ENCODE measurements around the gene SMIM41.
A peak's percentile ranks its signal among the peaks of the same experiment; 100 is the strongest.

The SMIM41 gene

GRCh38 chr12:52050758-52051541 is 28.6 kb upstream of the SMIM41 start, which contains the start of gene NR4A1:
Gene NR4A1 (plus strand): TSS chr12:52051442. CDS start chr12:52054329, 2,887 bp downstream.
- DNase-seq = peak; percentile 38

- DNase-seq = no peak
Observed at GRCh38 chr12:52052468-52053186, 26.9 kb upstream of the SMIM41 start.

DNA sequence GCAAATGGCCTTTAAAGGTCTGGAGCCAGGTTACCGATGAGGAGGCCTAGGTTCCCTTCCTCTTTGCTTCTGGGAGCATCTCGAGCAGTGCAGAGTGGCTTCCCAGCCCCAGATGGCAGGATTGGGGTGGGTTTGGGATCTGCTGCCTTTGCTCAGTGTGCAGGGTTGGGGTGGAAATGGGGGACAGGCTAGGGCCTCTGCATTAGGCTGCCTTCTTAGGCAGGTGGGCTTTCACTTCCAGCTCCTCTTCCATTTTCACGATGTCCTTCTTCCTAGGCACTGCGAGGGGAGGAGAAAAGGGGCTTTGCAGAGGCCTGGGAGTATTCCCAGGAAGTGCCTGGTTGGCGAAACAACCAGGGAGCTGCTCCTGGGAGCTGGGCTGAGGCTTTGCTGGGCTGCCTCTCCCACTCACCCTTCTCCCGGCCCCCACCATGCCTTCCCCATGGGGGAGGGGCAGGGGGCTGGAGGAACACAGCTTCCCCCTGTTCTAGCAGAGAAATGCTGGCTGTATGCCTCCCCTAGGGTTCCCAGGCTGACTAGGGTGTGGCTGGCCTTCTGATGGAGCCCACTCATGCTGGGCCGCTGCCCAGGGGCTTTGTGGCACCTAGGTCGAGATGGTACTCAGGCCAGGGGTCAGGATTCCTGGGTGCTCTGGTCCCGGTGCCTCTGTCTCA is 25.8 kb upstream of the SMIM41 start:
- DNase-seq = no peak

- DNase-seq = no peak
Observed at GRCh38 chr12:52054231-52054832, 25.2 kb upstream of the SMIM41 start.

DNA sequence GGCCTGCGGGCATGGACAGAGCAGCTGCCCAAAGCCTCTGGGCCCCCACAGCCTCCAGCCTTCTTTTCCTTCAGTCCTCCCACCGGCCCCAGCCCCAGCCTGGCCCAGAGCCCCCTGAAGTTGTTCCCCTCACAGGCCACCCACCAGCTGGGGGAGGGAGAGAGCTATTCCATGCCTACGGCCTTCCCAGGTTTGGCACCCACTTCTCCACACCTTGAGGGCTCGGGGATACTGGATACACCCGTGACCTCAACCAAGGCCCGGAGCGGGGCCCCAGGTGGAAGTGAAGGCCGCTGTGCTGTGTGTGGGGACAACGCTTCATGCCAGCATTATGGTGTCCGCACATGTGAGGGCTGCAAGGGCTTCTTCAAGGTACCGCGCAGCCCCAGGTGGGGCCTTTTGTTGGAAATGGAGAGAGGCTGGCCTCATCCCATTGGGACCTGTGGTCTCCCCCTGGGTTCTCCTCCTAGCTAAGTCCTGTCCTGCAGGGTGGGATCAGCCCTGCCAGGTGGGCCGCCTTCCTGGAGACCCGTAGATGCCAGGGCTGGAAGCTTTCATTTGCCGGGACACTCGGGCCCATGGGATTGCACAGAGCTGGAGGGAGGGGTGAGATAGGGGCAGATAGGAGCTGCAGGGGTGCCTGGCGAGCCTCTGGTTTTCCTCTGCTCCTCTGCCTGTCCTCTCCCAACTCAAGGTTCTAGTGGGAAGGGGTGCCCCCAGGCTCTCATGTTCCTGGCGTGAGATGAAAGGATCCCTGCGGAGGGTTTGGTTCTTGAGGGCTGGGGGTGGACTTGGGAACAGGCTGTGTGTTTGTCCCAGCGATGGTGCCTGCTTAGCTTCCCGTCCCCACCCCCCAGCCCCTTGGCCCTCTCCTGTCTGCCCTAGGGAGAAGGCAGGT is 24.4 kb upstream of the SMIM41 start:
- DNase-seq = no peak

- DNase-seq = no peak
Observed at GRCh38 chr12:52055731-52056711, 23.5 kb upstream of the SMIM41 start.

DNA sequence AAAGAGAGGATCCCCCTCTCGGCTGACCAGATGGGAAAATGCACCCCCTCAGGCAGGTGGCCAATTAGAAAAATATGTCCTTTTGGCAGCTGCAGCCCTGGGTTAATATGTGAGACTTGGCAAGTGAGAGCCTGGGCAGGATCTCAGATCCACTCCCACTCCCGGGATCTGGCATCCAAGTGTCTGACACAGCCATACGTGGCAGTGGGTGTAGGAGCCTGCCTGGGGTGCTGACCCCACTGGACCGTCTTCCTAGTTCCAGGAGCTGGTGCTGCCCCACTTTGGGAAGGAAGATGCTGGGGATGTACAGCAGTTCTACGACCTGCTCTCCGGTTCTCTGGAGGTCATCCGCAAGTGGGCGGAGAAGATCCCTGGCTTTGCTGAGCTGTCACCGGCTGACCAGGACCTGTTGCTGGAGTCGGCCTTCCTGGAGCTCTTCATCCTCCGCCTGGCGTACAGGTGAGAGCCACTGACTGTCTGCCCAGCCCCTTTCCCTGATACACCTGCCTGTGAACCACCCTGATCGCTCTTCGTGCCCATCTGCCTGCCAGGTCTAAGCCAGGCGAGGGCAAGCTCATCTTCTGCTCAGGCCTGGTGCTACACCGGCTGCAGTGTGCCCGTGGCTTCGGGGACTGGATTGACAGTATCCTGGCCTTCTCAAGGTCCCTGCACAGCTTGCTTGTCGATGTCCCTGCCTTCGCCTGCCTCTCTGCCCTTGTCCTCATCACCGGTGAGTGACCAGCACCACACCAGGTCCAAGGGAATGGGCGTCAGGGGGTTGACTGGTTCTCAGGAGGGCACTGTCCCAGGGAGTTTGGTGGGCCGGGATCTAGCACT is 22.5 kb upstream of the SMIM41 start:
- DNase-seq = no peak

- no peak for DNase-seq
Observed at GRCh38 chr12:52057638-52058576, 21.6 kb upstream of the SMIM41 start.

GRCh38 chr12:52058631-52059361 is 20.7 kb upstream of the SMIM41 start:
- DNase-seq = no peak

DNA sequence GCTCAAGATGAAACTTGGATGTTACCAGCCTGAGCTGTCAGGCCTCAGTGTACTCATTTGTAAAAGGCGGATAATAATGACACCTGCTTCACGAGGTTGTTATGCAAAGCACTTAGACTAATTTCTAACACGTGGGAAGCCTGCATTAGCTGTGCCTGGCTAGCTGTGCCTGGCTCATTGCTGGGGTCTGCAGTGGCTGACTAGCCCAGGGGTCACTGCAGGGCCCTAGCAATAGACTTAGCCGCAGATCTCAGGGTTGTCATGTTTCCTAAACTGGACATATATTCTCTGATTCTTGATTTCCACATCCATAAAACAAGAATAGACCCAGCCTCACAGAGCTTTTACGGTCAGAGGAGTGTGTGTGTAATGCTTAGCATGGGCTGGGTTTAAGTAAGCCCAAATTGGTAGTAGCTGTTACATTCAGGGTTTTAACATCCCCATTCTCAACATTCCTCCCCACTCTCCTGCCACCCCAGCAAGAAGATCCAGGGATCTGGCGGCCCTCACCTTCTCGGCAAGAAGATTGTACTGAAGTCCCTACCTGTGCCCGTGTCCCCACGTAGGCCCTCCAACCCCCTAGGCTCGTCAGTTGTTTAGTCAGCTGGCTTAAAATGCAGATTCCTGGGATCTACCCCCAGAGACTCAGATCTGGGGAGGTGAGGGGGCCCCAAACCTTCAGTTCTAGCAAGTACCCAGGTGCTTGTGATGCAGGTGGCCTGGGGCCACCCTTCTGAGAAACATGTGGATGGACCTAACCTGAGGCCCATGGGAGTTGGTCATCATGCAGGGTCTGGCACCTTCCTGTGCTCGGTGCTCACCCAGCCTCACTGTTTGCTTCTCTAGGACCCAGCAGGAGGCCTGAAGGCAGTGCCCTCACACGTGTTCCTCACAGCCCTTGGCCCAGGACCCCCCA is 19.7 kb upstream of the SMIM41 start:
- no peak for DNase-seq

DNA sequence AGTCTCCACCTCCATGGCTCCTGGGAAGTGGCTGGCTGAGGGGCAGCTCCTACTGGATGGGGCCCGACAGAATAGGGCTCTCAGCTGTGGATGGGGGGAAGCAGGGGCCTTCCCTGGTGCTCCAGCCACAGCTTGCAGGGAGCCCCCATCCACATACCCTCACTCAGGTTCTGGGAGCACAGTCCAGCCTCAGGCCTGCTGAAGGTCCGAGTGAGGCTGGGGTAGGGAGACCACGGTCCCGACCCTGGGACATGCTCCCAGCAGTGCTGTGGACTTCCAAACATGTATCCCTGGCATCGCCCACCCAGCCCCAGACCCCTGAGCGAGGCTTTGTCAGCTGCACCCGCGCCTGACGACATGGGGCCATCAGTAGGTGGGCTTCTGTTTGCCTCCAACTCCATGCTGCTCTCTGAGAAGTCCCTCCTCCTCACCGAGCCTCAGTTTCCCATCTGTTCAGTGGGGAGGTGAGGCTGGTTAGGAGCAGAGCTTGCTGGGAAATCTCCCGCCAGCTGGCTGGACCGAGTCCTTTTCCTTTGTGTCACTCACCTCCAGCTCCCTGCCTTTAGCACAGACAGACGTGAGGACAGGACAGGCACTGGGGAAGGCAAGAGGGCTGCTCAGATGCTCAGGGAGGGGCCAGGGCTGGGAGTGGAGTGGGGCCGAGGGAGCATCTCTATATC is 18.9 kb upstream of the SMIM41 start:
- no peak for DNase-seq

DNA sequence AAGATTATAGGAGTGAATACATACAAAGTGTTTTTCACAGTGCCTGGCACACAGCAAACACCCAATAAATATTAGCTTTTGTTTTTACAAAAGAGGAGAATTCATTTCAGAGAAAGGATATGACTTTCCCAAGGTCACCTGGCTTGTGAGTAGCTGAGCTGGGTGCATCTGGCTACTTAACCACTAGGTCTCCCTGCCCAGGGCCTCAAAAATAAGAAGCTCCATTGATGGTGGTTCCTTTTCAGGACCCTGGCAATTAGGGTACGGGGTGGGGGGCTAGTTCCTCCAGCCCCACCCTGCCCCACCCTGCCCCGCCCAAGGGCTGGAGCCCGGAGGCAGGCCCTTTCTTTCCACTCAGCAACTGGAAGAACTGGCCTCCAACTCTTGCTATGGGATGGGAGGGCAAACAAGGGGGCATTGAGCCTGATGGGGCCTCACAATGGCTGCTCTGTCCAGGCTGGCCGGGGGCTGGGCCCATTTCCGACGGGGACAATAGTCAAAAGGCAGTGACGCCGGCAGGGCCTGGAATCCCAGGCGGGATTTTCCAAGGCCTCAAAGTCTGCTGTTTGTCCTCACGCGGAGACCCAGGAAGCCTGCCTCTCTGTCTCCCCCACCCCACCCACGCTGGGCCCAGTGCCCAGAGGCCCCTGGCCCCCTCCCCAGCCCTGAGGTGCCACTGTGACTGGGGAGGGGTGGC is 17.9 kb upstream of the SMIM41 start:
- no peak for DNase-seq

- no peak for DNase-seq
Observed at GRCh38 chr12:52062167-52063081, 17.1 kb upstream of the SMIM41 start.

DNA sequence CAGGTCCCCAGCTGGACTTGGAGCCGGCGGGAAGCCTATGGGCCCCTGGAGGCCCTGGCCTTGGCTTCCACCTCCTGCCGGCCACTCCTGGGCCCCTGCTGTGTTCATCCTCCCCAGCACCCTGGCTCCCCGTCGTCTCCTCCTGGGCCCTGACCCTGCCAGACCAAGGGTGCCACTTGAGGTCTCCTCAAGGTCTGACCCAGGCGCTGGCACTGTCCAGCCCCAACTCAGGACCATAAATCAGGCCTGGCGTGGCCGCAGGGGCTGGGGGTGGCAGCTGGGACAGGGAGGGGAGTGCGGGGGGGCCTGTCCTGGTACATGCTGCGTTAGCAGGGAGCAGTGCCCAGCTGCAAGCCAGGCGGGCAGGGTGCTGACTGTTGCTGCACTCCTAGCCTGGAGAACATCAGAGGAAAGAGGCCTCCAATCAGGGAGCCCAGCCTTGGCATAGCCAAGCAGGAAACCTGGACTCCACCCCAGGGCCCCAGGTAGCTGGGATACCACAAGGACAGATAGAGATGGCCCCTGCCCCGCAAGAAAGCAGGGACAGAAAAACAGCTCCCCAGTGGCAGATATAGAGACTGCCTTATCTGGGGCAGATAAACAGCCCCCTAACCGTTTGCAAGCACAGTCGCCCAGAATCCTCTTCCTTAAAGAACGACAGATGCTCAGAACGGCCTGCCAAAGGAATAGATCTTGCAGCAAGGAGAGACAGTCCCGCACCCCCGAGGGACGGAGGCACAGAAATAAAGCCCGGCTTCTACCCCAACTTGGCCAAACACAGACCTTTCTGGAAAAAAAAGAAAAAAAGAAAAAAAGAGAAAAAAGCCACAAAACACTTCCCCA is 16.2 kb upstream of the SMIM41 start:
- no peak for DNase-seq

Measured in DMS79 (cell line).